ENCODE measurements around the gene CST8.

DNA sequence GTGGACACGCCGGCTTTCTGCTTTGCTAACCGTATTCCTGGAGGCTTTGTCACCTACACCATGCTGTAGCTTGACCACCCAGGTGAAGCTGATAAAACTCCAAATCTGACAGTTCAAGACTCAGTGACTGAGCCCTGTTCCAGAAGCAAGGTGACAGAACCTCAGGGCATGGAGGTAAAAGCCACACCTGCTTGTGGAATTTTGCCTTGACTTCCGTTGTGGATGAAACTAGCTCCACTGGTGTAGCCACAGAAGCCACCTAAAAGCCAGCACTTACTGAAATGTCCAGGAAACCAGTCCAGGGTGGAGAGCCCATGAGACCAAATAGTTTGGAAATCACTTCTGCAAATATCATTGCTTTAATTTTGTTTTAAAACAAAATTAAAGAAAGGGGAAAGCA, 11.0 kb downstream of the CST8 start:
- TF ChIP-seq YY1 (IDR thresholded peaks at IDR 0.05; ENCODE audit: insufficient read depth, insufficient read length) (no peak), ZNF274 (IDR thresholded peaks at IDR 0.05; ENCODE audit: low read depth, low read length) (no peak)
